ENCODE results near the gene LPXN.

The LPXN gene

DNA sequence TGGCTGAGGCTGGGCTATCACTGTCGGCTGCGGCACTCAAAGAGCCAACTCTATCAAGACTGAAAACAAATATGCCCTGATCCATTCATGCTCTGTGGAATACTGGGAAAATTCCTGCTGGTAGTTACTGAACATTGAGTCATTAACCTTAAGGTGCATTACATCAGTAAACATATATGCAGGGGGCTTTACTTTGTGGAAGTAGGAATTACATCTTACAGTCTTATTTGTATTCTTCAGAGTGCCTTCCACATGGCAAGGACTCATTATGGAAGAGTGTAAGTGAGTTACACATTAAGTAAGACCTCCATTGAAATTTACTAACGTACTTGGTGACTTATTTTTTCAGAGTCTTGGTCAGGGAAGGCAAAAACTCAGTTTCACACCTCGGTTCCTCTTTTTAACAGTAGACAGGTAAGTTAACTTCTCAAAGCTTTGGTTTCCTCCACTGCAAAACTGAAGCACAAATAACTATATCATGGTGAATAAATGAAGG is 72.2 kb downstream of the LPXN start:
- Histone ChIP-seq H3K27me3 (no peaks in the 10 kb centered on the region), H3K27ac (no peak overlapping the region), H3K4me1 (no peaks in the 10 kb centered on the region), H3K4me3 (no peak overlapping the region), H3K36me3 (no peaks in the 10 kb centered on the region), H3K9me3 (no peaks in the 10 kb centered on the region)
- no peak for DNase-seq
- intact Hi-C loops (cut with DNase I; ENCODE audit: low total_unique reads): no loop called here
- TF ChIP-seq, protein P1, sequence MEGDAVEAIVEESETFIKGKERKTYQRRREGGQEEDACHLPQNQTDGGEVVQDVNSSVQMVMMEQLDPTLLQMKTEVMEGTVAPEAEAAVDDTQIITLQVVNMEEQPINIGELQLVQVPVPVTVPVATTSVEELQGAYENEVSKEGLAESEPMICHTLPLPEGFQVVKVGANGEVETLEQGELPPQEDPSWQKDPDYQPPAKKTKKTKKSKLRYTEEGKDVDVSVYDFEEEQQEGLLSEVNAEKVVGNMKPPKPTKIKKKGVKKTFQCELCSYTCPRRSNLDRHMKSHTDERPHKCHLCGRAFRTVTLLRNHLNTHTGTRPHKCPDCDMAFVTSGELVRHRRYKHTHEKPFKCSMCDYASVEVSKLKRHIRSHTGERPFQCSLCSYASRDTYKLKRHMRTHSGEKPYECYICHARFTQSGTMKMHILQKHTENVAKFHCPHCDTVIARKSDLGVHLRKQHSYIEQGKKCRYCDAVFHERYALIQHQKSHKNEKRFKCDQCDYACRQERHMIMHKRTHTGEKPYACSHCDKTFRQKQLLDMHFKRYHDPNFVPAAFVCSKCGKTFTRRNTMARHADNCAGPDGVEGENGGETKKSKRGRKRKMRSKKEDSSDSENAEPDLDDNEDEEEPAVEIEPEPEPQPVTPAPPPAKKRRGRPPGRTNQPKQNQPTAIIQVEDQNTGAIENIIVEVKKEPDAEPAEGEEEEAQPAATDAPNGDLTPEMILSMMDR (IDR thresholded peaks at IDR 0.05): no peak

GRCh38 chr11:58502004-58502403 is 73.7 kb downstream of the LPXN start:
- no peak for DNase-seq
- no peaks in the 10 kb centered on the region for H3K36me3 ChIP-seq
- TF ChIP-seq, protein P1 (IDR thresholded peaks at IDR 0.05): no peak
- H3K4me3 ChIP-seq: no peak overlapping the region
- no peaks in the 10 kb centered on the region for H3K4me1 ChIP-seq
- no peaks in the 10 kb centered on the region for H3K27me3 ChIP-seq
- no peaks in the 10 kb centered on the region for H3K9me3 ChIP-seq
- H3K27ac ChIP-seq: no peak overlapping the region
- intact Hi-C loops (cut with DNase I; ENCODE audit: low total_unique reads): no loop called here

DNA sequence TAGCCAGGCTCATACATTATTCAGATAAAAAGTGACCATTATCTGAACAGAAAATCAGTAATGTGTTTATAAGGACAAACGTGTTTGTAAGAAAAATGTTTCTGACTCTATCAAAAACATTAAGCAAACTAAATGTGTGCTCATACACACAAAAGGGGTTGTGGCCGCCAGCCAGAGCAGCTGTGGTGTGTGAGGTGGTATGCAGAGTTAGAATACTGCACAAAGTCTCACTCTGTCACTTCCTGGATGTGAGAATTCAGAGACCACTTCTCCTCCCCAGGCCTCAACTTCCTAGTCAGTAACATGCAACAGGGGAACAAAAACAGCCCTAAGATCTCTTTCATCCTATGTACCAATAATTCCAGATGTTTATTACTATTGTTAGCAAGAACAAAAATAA is 77.2 kb downstream of the LPXN start:
- Histone ChIP-seq H3K27me3 (no peaks in the 10 kb centered on the region), H3K4me1 (peaks cover 0 to 12% (median 9%) of the 10 kb centered on the region in 4 donors), H3K9me3 (no peaks in the 10 kb centered on the region), H3K4me3 (no peak overlapping the region), H3K27ac (no peak overlapping the region), H3K36me3 (no peaks in the 10 kb centered on the region)
- intact Hi-C loops (cut with DNase I; ENCODE audit: low total_unique reads): no loop called here
- TF ChIP-seq, protein P1 (IDR thresholded peaks at IDR 0.05): no peak
- DNase-seq: no peak

DNA sequence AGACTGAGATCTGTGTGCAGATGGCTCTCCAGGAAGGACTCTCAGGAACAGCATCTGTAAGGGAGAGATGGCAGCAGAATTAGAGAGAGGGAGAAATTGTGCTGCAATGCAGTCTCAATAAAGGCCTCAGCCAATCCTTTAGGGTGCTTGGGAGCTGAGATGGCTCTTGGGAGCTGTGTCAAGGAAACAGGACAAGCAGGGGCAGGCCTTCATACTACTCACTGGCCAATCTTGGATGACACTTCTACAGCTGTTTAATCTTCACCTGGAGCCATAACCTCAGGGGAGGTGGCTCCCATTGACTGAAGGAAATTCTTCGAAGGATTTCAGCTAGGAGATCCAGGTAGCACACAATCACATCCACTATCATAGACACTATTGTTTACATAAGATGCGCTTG is 77.7 kb downstream of the LPXN start:
- no peak for DNase-seq
- intact Hi-C loops (cut with DNase I; ENCODE audit: low total_unique reads): no loop called here
- Histone ChIP-seq H3K9me3 (no peaks in the 10 kb centered on the region), H3K27me3 (no peaks in the 10 kb centered on the region), H3K36me3 (no peaks in the 10 kb centered on the region), H3K27ac (no peak overlapping the region), H3K4me3 (no peak overlapping the region), H3K4me1 (peaks cover 0 to 17% (median 9%) of the 10 kb centered on the region in 4 donors)
- TF ChIP-seq, protein P1 (IDR thresholded peaks at IDR 0.05): no peak

DNA sequence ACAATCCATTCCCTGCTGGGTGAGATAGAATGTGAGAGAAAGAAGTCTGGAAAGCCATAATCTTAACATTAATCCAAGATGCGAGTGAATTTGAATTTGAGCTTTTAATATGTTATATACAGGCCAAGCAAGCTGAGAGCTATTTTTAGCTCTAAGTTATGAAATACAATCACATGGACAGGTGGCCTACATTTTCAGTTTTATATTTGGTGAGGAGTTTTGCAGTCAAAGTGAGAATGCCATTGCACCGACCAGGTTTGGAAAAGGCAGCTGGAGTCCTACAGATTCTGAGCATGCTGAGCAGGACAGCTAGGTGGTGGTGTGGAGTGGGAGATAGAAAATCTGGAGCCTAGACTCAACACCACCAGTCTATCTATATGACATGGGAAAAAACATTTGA is 79.8 kb downstream of the LPXN start:
- Histone ChIP-seq H3K27me3 (no peaks in the 10 kb centered on the region), H3K4me3 (no peak overlapping the region), H3K9me3 (no peaks in the 10 kb centered on the region), H3K27ac (no peak overlapping the region), H3K36me3 (no peaks in the 10 kb centered on the region), H3K4me1 (peaks cover 0 to 29% (median 9%) of the 10 kb centered on the region in 4 donors)
- TF ChIP-seq, protein P1 (IDR thresholded peaks at IDR 0.05): no peak
- intact Hi-C loops (cut with DNase I; ENCODE audit: low total_unique reads): no loop called here
- DNase-seq: no peak

DNA sequence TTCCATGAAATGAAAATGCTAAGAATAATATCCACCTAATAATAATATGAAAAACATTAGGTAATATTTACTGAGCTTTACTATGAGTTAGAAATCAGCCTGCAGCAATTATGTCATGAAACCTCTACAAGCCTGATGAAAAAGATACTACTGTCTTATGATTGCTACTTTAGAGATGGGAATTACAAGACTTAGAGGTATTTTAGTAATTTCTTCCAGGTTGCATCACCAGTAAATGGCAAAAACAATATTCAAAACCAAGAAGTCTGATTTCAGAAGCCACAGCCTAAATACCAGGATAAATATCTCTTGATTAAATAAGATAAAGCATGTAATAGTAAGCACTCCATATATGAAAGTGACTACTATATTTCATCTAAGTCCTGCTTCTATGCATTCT is 81.6 kb downstream of the LPXN start:
- Histone ChIP-seq H3K36me3 (no peaks in the 10 kb centered on the region), H3K4me3 (no peak overlapping the region), H3K27me3 (no peaks in the 10 kb centered on the region), H3K27ac (no peak overlapping the region), H3K9me3 (no peaks in the 10 kb centered on the region), H3K4me1 (peaks cover 0 to 29% (median 9%) of the 10 kb centered on the region in 4 donors)
- TF ChIP-seq, protein P1 (IDR thresholded peaks at IDR 0.05): no peak
- intact Hi-C loops (cut with DNase I; ENCODE audit: low total_unique reads): no loop called here
- DNase-seq: no peak
